Mucosa of stomach (tissue), 1 donor: ENCODE results near the gene RPL32.
A peak's percentile ranks its signal among the peaks of the same experiment; 100 is the strongest.
"Not testable (repeated sequence)": the region's sequence is repeated elsewhere in the genome, so short reads cannot be mapped to it uniquely, and the experiment has no call there.

ENCODE experiments used
- H3K27me3 ChIP-seq: one replicate; pipeline ENCODE4 v1.7.0; 2013; ENCODE audit warnings: mild to moderate bottlenecking, low read length; ENCODE audit not compliant: control insufficient read depth, insufficient read depth
- H3K36me3 ChIP-seq: one replicate; pipeline ENCODE4 v1.7.0; 2013; ENCODE audit warnings: low read length; ENCODE audit not compliant: control insufficient read depth, insufficient read depth
- H3K4me1 ChIP-seq: one replicate; pipeline ENCODE4 v1.7.0; 2013; ENCODE audit warnings: mild to moderate bottlenecking, low read length; ENCODE audit not compliant: control insufficient read depth, insufficient read depth
- H3K4me3 ChIP-seq: one replicate; pipeline ENCODE4 v1.7.0; 2013; ENCODE audit warnings: low read length
- H3K9ac ChIP-seq: one replicate; pipeline ENCODE4 v1.7.0; 2013; ENCODE audit warnings: mild to moderate bottlenecking, low read length, moderate library complexity
- H3K9me3 ChIP-seq: one replicate; pipeline ENCODE4 v1.7.0; 2013; ENCODE audit warnings: mild to moderate bottlenecking, low read length, moderate library complexity; ENCODE audit not compliant: control insufficient read depth
- donor health status: Pancreatic carcinoma.

The RPL32 gene

DNA sequence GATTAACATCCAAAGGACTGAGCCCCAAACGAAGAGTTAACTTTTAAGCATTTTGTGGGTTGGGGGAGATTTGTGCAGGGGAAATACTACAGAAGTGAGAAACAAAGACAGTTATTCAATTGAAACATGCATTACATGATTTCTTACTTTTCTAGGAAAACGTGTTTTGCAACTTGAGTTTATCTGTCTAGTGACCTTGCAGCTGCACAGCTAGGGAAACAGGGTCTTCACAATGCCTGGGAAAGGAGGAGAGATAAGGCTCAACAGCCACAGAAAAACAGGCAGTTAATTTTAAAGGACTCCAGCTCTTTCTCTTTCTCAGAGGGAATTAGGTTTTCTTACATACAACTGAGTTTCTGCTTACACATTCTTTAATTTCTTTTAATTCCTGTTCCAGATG lies 37.4 kb upstream of the RPL32 start:
- H3K36me3 ChIP-seq, H3K4me3 ChIP-seq, H3K9me3 ChIP-seq, H3K4me1 ChIP-seq, H3K9ac ChIP-seq: not testable (repeated sequence)
- peaks cover 12% of the 10 kb centered on the region for H3K27me3 ChIP-seq

DNA sequence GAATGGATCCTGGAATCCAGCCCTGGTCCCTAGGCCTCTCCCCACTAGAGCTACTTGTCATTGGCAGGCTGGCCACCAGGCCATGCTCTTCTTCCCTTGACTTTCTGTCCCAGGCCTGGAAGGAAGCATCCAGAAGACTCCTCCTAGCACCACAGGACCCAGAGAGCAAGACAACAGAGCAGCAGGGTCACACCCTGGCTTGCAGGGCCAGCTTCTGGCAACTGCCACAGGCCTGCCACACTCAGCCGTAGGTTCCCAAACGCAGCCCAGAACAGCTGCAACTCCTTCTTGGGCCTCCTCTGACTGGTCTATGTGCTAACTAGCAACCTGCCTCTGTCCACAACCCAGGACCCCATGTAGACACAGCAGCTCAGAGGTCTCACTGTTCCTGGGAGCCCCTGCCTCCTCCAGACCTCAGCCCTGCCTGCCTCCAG lies 36.8 kb upstream of the RPL32 start:
- Histone ChIP-seq H3K27me3 (peaks cover 12% of the 10 kb centered on the region), H3K9ac (no peak overlapping the region), H3K9me3 (no peaks in the 10 kb centered on the region), H3K36me3 (no peaks in the 10 kb centered on the region), H3K4me3 (no peak overlapping the region), H3K4me1 (peaks cover 5% of the 10 kb centered on the region)

DNA sequence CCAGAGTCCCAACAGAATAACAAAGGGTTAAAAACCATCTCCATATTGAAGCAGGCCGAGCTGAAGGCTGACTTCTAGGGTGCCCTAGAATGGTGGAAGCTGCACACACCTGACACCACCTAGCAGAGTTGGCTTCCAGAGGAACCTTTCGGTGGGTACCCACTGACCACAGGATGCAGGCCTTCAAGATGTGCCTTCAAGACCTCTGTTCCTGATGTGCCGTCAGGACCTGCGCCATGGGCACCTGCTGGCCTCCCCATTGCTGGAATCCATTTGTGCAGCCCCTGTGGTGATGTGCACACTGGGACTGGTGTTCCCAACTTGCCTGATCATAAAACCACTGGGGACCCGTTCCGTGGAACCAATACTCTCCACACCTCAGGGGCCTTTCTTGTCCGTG lies 35.7 kb upstream of the RPL32 start:
- no peaks in the 10 kb centered on the region for H3K9me3 ChIP-seq
- H3K27me3 ChIP-seq = peaks cover 12% of the 10 kb centered on the region
- no peaks in the 10 kb centered on the region for H3K36me3 ChIP-seq
- H3K9ac ChIP-seq = no peak overlapping the region
- H3K4me3 ChIP-seq = no peak overlapping the region
- H3K4me1 ChIP-seq = peaks cover 5% of the 10 kb centered on the region

- H3K9ac ChIP-seq = no peak overlapping the region
- no peaks in the 10 kb centered on the region for H3K9me3 ChIP-seq
- H3K4me1 ChIP-seq = peaks cover 5% of the 10 kb centered on the region
- H3K36me3 ChIP-seq = no peaks in the 10 kb centered on the region
- H3K4me3 ChIP-seq = no peak overlapping the region
- H3K27me3 ChIP-seq = peaks cover 12% of the 10 kb centered on the region
Measured at GRCh38 chr3:12875857-12876836, 34.8 kb upstream of the RPL32 start.

- H3K4me1 ChIP-seq = peaks cover 17% of the 10 kb centered on the region
- H3K9ac ChIP-seq = no peak overlapping the region
- H3K27me3 ChIP-seq = peaks cover 18% of the 10 kb centered on the region
- H3K4me3 ChIP-seq = no peak overlapping the region
- no peaks in the 10 kb centered on the region for H3K36me3 ChIP-seq
- H3K9me3 ChIP-seq = no peaks in the 10 kb centered on the region
Measured at GRCh38 chr3:12871404-12871983, 30.1 kb upstream of the RPL32 start.

GRCh38 chr3:12870942-12871341 lies 29.6 kb upstream of the RPL32 start:
- Histone ChIP-seq H3K9me3 (no peaks in the 10 kb centered on the region), H3K9ac (no peak overlapping the region), H3K4me1 (peaks cover 13% of the 10 kb centered on the region), H3K27me3 (peaks cover 16% of the 10 kb centered on the region), H3K4me3 (no peak overlapping the region), H3K36me3 (no peaks in the 10 kb centered on the region)

GRCh38 chr3:12869035-12869621 lies 27.8 kb upstream of the RPL32 start:
- Histone ChIP-seq H3K36me3 (no peaks in the 10 kb centered on the region), H3K9me3 (no peaks in the 10 kb centered on the region), H3K4me3 (no peak overlapping the region), H3K27me3 (peaks cover 10% of the 10 kb centered on the region), H3K9ac (no peak overlapping the region), H3K4me1 (peaks cover 13% of the 10 kb centered on the region)

- H3K9ac ChIP-seq = no peak overlapping the region
- H3K4me1 ChIP-seq = peaks cover 13% of the 10 kb centered on the region
- no peaks in the 10 kb centered on the region for H3K9me3 ChIP-seq
- H3K4me3 ChIP-seq = peak overlapping the region; percentile 20
- H3K27me3 ChIP-seq = peaks cover 10% of the 10 kb centered on the region
- no peaks in the 10 kb centered on the region for H3K36me3 ChIP-seq
Measured at GRCh38 chr3:12868039-12869034, 27.0 kb upstream of the RPL32 start.

GRCh38 chr3:12866836-12867235 lies 25.5 kb upstream of the RPL32 start:
- Histone ChIP-seq H3K36me3 (no peaks in the 10 kb centered on the region), H3K9me3 (no peaks in the 10 kb centered on the region), H3K9ac (no peak overlapping the region), H3K4me3 (no peak overlapping the region), H3K27me3 (peaks cover 10% of the 10 kb centered on the region), H3K4me1 (peaks cover 13% of the 10 kb centered on the region)

DNA sequence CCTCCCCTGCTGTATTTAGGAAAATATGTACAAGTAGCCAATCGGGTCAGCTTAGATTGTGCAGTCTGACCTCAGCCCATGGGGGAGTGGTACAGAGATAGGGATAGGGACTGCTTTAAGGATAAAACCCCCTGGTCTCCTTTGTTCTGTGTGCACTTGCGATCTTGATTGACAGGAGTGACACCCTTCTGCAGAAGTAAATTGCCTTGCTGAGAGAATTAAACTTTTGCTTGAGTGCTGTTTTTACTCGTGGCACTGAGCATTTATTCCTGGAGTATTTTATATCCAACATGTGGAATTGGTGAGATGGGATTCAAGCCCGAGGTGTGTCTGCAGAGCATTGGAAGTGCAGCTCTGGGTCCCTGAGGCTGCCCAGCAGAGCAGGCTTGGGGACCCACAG lies 23.9 kb upstream of the RPL32 start:
- no peaks in the 10 kb centered on the region for H3K9me3 ChIP-seq
- H3K27me3 ChIP-seq = peaks cover 10% of the 10 kb centered on the region
- H3K4me3 ChIP-seq = no peak overlapping the region
- H3K9ac ChIP-seq = no peak overlapping the region
- no peaks in the 10 kb centered on the region for H3K36me3 ChIP-seq
- H3K4me1 ChIP-seq = peaks cover 13% of the 10 kb centered on the region

- Histone ChIP-seq H3K9ac (no peak overlapping the region), H3K4me3 (no peak overlapping the region), H3K9me3 (no peaks in the 10 kb centered on the region), H3K27me3 (no peaks in the 10 kb centered on the region), H3K4me1 (no peaks in the 10 kb centered on the region), H3K36me3 (no peaks in the 10 kb centered on the region)
Measured at GRCh38 chr3:12862387-12862786, 21.0 kb upstream of the RPL32 start.
